Measurements from ENCODE around the gene FBXL4. TPM values are rescaled to one million over a fixed set of nuclear protein-coding genes. Genes with fewer than 3 reads are reported as not detected.
A peak's percentile ranks its signal among the peaks of the same experiment; 100 is the strongest.

The FBXL4 gene
- polyA plus RNA-seq, 1 donor (not counting 4 experiments of a cell fraction or from before 2014, with no cell fraction given), result 19.9 TPM

DNA sequence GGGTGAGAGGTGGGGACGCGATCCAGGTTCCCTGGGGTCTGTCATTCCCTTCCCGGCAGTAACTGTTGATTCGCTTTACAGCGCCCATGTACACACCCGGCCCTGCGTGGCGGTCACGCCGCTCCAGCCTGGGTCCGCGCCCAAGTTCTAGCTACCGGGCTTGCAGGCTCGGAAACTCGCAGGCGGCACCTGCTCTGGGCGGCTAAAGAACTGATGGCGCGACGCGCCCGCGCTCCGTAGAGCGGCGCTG is 114.8 kb downstream of the FBXL4 start:
- no peaks in the 10 kb centered on the region for H3K79me2 ChIP-seq (ENCODE audit: control insufficient read depth, insufficient read depth, low read length)
- FAIRE-seq (no peak), DNase-seq (ENCODE audit: low read depth, low spot score) (no peak)
- peak overlapping the region in 1 of 3 experiments; percentile 57 for H3K4me3 ChIP-seq (ENCODE audit: control insufficient read depth in 2 of 3, extremely low read depth in 1 of 3, insufficient read depth in 2 of 3, low read depth in 1 of 3, low read length in 3 of 3)
- H3K27ac ChIP-seq (ENCODE audit: control insufficient read depth, insufficient read depth, low read length), result no peak overlapping the region
- peak overlapping the region; percentile 69 for H3K4me2 ChIP-seq (ENCODE audit: control insufficient read depth, extremely low read depth, insufficient read depth, low read depth, low read length)
- dilution Hi-C loops (cut with MboI; ENCODE audit: extremely low pct_ligation_motif_present, low sequenced_read_pairs), result no loop called here
- H3K36me3 ChIP-seq (ENCODE audit: control insufficient read depth in 2 of 2, extremely low read depth in 1 of 2, insufficient read depth in 2 of 2, low read length in 2 of 2), result no peaks in the 10 kb centered on the region
- peaks cover 3% of the 10 kb centered on the region for H4K20me1 ChIP-seq (ENCODE audit: control insufficient read depth, extremely low read depth, insufficient read depth, low read length)
- TF ChIP-seq EZH2 (IDR thresholded peaks at IDR 0.05; ENCODE audit: low read length), result no peak
- TF ChIP-seq CTCF (optimal IDR thresholded peaks at IDR 0.05 in 1 of 3, IDR thresholded peaks at IDR 0.05 in 1 of 3, conservative IDR thresholded peaks at IDR 0.05 in 1 of 3; ENCODE audit: extremely low read depth in 1 of 3, insufficient read depth in 2 of 3, low read length in 3 of 3), result no peak
- H2AFZ ChIP-seq (ENCODE audit: control insufficient read depth, low read length), result no peak overlapping the region
- no peaks in the 10 kb centered on the region for H3K9me1 ChIP-seq (ENCODE audit: control insufficient read depth, extremely low read depth, insufficient read depth, low read length)
- H3K9ac ChIP-seq (ENCODE audit: control insufficient read depth, extremely low read depth, insufficient read depth, low read length), result no peak overlapping the region
- H3K9me3 ChIP-seq (ENCODE audit: control insufficient read depth, low read depth, low read length), result no peaks in the 10 kb centered on the region
- peaks cover 15% of the 10 kb centered on the region for H3K4me1 ChIP-seq (ENCODE audit: control insufficient read depth, extremely low read depth, insufficient read depth, low read length)
- peaks cover 93% of the 10 kb centered on the region for H3K27me3 ChIP-seq (ENCODE audit: control insufficient read depth, extremely low read depth, insufficient read depth, low read length)

- TF ChIP-seq CTCF (optimal IDR thresholded peaks at IDR 0.05 in 1 of 3, IDR thresholded peaks at IDR 0.05 in 1 of 3, conservative IDR thresholded peaks at IDR 0.05 in 1 of 3; ENCODE audit: extremely low read depth in 1 of 3, insufficient read depth in 2 of 3, low read length in 3 of 3) (no peak), EZH2 (IDR thresholded peaks at IDR 0.05; ENCODE audit: low read length) (peak; percentile 91)
- H3K9ac ChIP-seq (ENCODE audit: control insufficient read depth, extremely low read depth, insufficient read depth, low read length), result no peak overlapping the region
- H3K4me2 ChIP-seq (ENCODE audit: control insufficient read depth, extremely low read depth, insufficient read depth, low read depth, low read length), result peak overlapping the region; percentile 69
- H4K20me1 ChIP-seq (ENCODE audit: control insufficient read depth, extremely low read depth, insufficient read depth, low read length), result peaks cover 3% of the 10 kb centered on the region
- FAIRE-seq (peak; percentile 20), DNase-seq (ENCODE audit: low read depth, low spot score) (peak; percentile 38)
- H3K27me3 ChIP-seq (ENCODE audit: control insufficient read depth, extremely low read depth, insufficient read depth, low read length), result peaks cover 93% of the 10 kb centered on the region
- H3K4me3 ChIP-seq (ENCODE audit: control insufficient read depth in 2 of 3, extremely low read depth in 1 of 3, insufficient read depth in 2 of 3, low read depth in 1 of 3, low read length in 3 of 3), result peak overlapping the region; percentile 29 to 57 (median 42)
- H3K27ac ChIP-seq (ENCODE audit: control insufficient read depth, insufficient read depth, low read length), result no peak overlapping the region
- H3K36me3 ChIP-seq (ENCODE audit: control insufficient read depth in 2 of 2, extremely low read depth in 1 of 2, insufficient read depth in 2 of 2, low read length in 2 of 2), result no peaks in the 10 kb centered on the region
- peak overlapping the region; percentile 70 for H2AFZ ChIP-seq (ENCODE audit: control insufficient read depth, low read length)
- dilution Hi-C loops (cut with MboI; ENCODE audit: extremely low pct_ligation_motif_present, low sequenced_read_pairs), result no loop called here
- peaks cover 15% of the 10 kb centered on the region for H3K4me1 ChIP-seq (ENCODE audit: control insufficient read depth, extremely low read depth, insufficient read depth, low read length)
- no peaks in the 10 kb centered on the region for H3K9me3 ChIP-seq (ENCODE audit: control insufficient read depth, low read depth, low read length)
- H3K79me2 ChIP-seq (ENCODE audit: control insufficient read depth, insufficient read depth, low read length), result no peaks in the 10 kb centered on the region
- H3K9me1 ChIP-seq (ENCODE audit: control insufficient read depth, extremely low read depth, insufficient read depth, low read length), result no peaks in the 10 kb centered on the region
Observed at GRCh38 chr6:98832284-98833056, 115.3 kb downstream of the FBXL4 start.
